HCT116 (cell line): ENCODE measurements around the gene CYGB. TPM values are rescaled to one million over a fixed set of nuclear protein-coding genes. Genes with fewer than 3 reads are reported as not detected.

Experiments
- ATAC-seq: fragments of 200-7000 bp; cut with Tn5 transposase; 2 replicates; pipeline ENCODE4 v1.9.1; 2020; ENCODE audit warnings: mild to moderate bottlenecking, moderate library complexity
- BruUV-seq: library from RNA; stranded (reverse); fragments of 400-500 nt; replicated peaks from 2 replicates; lab custom pipeline; 2021; lab: Mats Ljungman, UMichigan
- CTCF ChIA-PET: fragments of 300-600 bp; sonication (Branson Sonifier 250); formaldehyde crosslinking; loops from one replicate; lab custom pipeline; 2021; ENCODE audit warnings: antibody characterized with exemption; lab: Charles Lee
- POLR2A ChIA-PET: fragments of 300-600, 350-600 bp; sonication (Branson Sonifier 250); formaldehyde crosslinking; loops from one replicate; lab custom pipeline; 2021; ENCODE audit warnings: antibody characterized with exemption; lab: Charles Lee
- RAD21 ChIA-PET, 2 experiments: fragments of 300-600 bp; sonication (Branson Sonifier 250); formaldehyde crosslinking; loops; one replicate each; lab custom pipeline; 2023; ENCODE audit warnings: low total read pairs in 2 of 2; ENCODE audit not compliant: uncharacterized antibody in 2 of 2, unreplicated experiment in 2 of 2, low non-redundant PET in 1 of 2; lab: Charles Lee
- DNase-seq: peaks from one replicate; pipeline ENCODE4 v3.0.0-alpha.2; 2010; ENCODE audit warnings: low read depth, low spot score
- H2AFZ ChIP-seq: fragments of 200-600 bp; shearing (Covaris generic), sonication (generic); 2 replicates; pipeline ENCODE4 v1.6.1; 2017; ENCODE audit warnings: low read depth, mixed run types, mixed read lengths, antibody characterized with exemption, low read length; ENCODE audit not compliant: poor library complexity, severe bottlenecking
- H3K27ac ChIP-seq: 2 replicates; pipeline ENCODE4 v1.5.1; 2012; ENCODE audit warnings: low read depth, low read length
- H3K27me3 ChIP-seq: fragments of 200-600 bp; sonication (generic); 2 replicates; pipeline ENCODE4 v1.6.1; 2016; ENCODE audit warnings: mixed run types, low read length, mixed read lengths; ENCODE audit not compliant: insufficient read depth
- H3K36me3 ChIP-seq, 2 experiments: fragments of 200-500 bp in 1 of 2; fragments of 200-600 bp in 1 of 2; sonication (Bioruptor generic) in 1 of 2; sonication (generic) in 1 of 2; 2 replicates each; pipeline versions ENCODE4 v1.5.1 to v1.6.1; 2014 to 2016; ENCODE audit warnings: low read length in 2 of 2, inconsistent platforms in 1 of 2, mixed read lengths in 1 of 2, mixed run types in 1 of 2; ENCODE audit not compliant: insufficient read depth in 2 of 2, control insufficient read depth in 1 of 2
- H3K4me1 ChIP-seq, 2 experiments: fragments of 200-600 bp in 1 of 2; sonication (generic) in 1 of 2; 2 replicates each; pipeline versions ENCODE4 v1.5.1 to v1.6.1; 2012 to 2017; ENCODE audit warnings: low read length in 2 of 2, inconsistent platforms in 1 of 2, mild to moderate bottlenecking in 1 of 2, mixed read lengths in 1 of 2, mixed run types in 1 of 2, moderate library complexity in 1 of 2; ENCODE audit not compliant: insufficient read depth in 2 of 2, control insufficient read depth in 1 of 2
- H3K4me2 ChIP-seq: fragments of 200-600 bp; sonication (generic); 2 replicates; pipeline ENCODE4 v1.6.1; 2017; ENCODE audit warnings: mixed run types, low read length, mixed read lengths
- H3K4me3 ChIP-seq, 2 experiments: fragments of 200-600 bp in 1 of 2; sonication (generic) in 1 of 2; replicated peaks in 1 of 2; 2 replicates each; pipeline ENCODE4 v1.5.1; 2011 to 2016; ENCODE audit warnings: low read length in 2 of 2, control low read depth in 1 of 2, low read depth in 1 of 2, mild to moderate bottlenecking in 1 of 2, mixed read lengths in 1 of 2, mixed run types in 1 of 2
- H3K79me2 ChIP-seq: fragments of 200-600 bp; sonication (generic); 2 replicates; pipeline ENCODE4 v1.6.1; 2017; ENCODE audit warnings: mild to moderate bottlenecking, mixed run types, low read length, moderate library complexity, mixed read lengths; ENCODE audit not compliant: insufficient read depth
- H3K9ac ChIP-seq: fragments of 200-600 bp; sonication (generic); 2 replicates; pipeline ENCODE4 v1.6.1; 2016; ENCODE audit warnings: low read length, mixed read lengths
- H3K9me2 ChIP-seq: fragments of 200-600 bp; sonication (generic), shearing (Covaris generic); 2 replicates; pipeline ENCODE4 v1.6.1; 2017; ENCODE audit warnings: mixed run types, mild to moderate bottlenecking, moderate library complexity; ENCODE audit not compliant: insufficient read depth
- H3K9me3 ChIP-seq, 2 experiments: fragments of 200-500 bp in 1 of 2; fragments of 200-600 bp in 1 of 2; sonication (Bioruptor generic) in 1 of 2; sonication (generic) in 1 of 2; 2 replicates each; pipeline ENCODE4 v1.6.1; 2014 to 2017; ENCODE audit warnings: low read length in 2 of 2, mixed read lengths in 2 of 2, inconsistent platforms in 1 of 2, low read depth in 1 of 2, mild to moderate bottlenecking in 1 of 2, mixed run types in 1 of 2, moderate library complexity in 1 of 2; ENCODE audit not compliant: control insufficient read depth in 1 of 2, insufficient read depth in 1 of 2
- H4K20me1 ChIP-seq: fragments of 200-600 bp; sonication (generic), shearing (Covaris generic); 2 replicates; pipeline ENCODE4 v1.6.1; 2017; ENCODE audit warnings: mixed run types, mild to moderate bottlenecking, moderate library complexity; ENCODE audit not compliant: insufficient read depth
- JUND ChIP-seq: IDR thresholded peaks from 2 replicates; pipeline ENCODE4 v1.6.1; 2012
- MAX ChIP-seq: IDR thresholded peaks from 2 replicates; pipeline ENCODE4 v1.6.1; 2012
- POLR2A ChIP-seq: IDR thresholded peaks from 2 replicates; pipeline ENCODE4 v1.7.0; 2011; ENCODE audit warnings: borderline replicate concordance; ENCODE audit not compliant: insufficient read depth, insufficient read length; ENCODE audit errors: extremely low read depth
- POLR2AphosphoS5 ChIP-seq: IDR thresholded peaks from 2 replicates; pipeline ENCODE4 v1.6.1; 2011; ENCODE audit warnings: mild to moderate bottlenecking, low read depth, low read length, moderate library complexity
- ZNF274 ChIP-seq: fragments of 200-500 bp; sonication (Bioruptor generic); IDR thresholded peaks from 2 replicates; pipeline ENCODE4 v1.6.1; 2014; ENCODE audit warnings: mild to moderate bottlenecking, low read depth, low read length, inconsistent platforms
- intact Hi-C: fragments of 100-400 bp; cut with micrococcal nuclease; formaldehyde crosslinking; loops from 2 replicates; pipeline ENCODE4 v1.10.0; 2022
- total RNA-seq: library from RNA; stranded (reverse); gene quantifications from one replicate; pipeline ENCODE4 v1.2.1, GENCODE V29; 2021; ENCODE audit not compliant: unreplicated experiment

Gene CYGB
- total RNA-seq, 1 experiment from 2014 or later = 0.66 TPM

DNA sequence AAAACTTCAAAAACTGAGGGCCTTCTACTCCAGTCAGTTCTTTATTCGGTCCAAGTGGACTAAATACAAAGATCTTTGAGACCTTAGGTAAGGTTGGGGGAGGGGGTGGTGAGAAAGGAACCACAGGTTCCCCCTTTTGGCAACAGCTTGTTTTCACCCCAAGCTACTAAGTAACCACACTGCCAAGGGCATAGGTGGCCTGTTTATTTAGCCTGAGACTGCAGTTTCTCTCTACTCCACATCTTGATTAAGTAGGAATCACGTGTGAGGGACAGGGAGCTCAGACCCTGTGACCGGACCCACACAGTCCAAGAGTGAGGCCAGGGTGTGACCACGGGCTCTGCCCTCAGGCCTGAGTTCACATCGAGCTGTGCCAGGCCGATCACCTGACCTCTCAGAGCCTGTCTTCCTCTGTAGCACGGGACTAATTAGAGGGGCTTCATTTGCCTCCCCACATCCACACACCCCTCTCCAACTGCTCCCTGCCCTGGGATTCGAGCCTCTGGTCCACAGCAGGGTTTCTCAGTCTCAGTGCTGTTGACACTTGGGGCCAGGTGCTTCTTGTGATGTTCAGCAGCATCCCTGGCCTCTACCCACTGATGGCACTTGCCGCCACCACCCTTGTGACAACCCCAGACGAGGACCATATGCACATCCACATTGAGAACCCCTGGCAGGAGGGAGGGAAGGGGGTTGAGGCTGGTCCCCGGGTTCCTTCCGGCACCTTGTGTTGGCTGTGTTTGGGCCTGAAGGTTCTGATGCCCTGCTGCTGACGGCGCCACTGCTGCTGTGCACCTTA lies 30.3 kb upstream of the CYGB start:
- ATAC-seq (peak; percentile 18), DNase-seq (no peak)
- POLR2A ChIA-PET = interaction anchor here (1.4 to 3.7 kb wide), 6 partner anchors 10 to 57 kb away, joined by 5 to 26 read pairs (median 6); no protein-coding TSS in a partner anchor
- H3K27me3 ChIP-seq = no peaks in the 10 kb centered on the region
- CTCF ChIA-PET = interaction anchor here (1.0 to 2.6 kb wide), 4 partner anchors 10 to 114 kb away, joined by 3 to 11 read pairs (median 6); no protein-coding TSS in a partner anchor
- no peaks in the 10 kb centered on the region for H3K9me3 ChIP-seq
- intact Hi-C loops = no loop called here
- no peak overlapping the region for H2AFZ ChIP-seq
- peaks cover 28% of the 10 kb centered on the region; the same call in 1 of the 2 replicates for H4K20me1 ChIP-seq
- no peak overlapping the region for H3K4me3 ChIP-seq
- TF ChIP-seq POLR2A = no peak
- TF ChIP-seq ZNF274 = no peak
- peak; percentile 47 for TF ChIP-seq POLR2AphosphoS5
- TF ChIP-seq, all 23 proteins: peak for 1
- BruUV-seq = no TSS peak
- Histone ChIP-seq H3K27ac (no peak overlapping the region; the same call in 1 of the 2 replicates), H3K9me2 (no peaks in the 10 kb centered on the region), H3K4me1 (peaks cover 0 to 25% of the 10 kb centered on the region in 2 experiments; a peak in 1 of 4 replicates), H3K79me2 (peaks cover 21% of the 10 kb centered on the region), H3K4me2 (no peak overlapping the region), H3K36me3 (peaks cover 12 to 34% of the 10 kb centered on the region in 2 experiments; a peak in 3 of 4 replicates), H3K9ac (no peak overlapping the region)
- RAD21 ChIA-PET = interaction anchor here in 1 of 2 experiments (1.4 kb wide), 1 partner anchor 56 kb away, joined by 5 read pairs; no protein-coding TSS in a partner anchor

DNA sequence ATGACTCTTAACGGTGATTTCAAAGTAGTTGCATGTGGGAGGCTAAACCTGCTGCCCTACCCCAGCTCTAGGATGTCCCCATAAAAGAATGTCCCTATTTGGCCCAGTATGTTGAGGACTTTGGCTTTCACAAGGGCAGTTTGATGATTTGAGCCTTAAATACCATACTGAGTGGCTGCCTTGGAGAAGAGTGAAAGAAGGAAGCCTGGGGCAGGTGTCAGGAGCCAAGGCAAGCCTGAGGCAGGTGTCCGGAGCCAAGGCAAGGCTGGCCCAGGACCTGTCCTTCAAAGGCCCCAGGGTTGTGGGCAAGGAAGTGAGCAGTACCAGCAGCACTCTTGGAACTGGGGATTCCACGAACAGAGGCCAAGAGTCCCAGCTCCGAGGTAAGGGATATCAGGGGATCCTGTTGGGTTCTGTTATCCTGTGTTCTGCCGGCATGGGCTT lies 29.5 kb upstream of the CYGB start:
- H3K4me3 ChIP-seq = no peak overlapping the region
- H3K27me3 ChIP-seq = no peaks in the 10 kb centered on the region
- ChIA-PET POLR2A (interaction anchor here (0.7 to 3.7 kb wide), 8 partner anchors 10 to 105 kb away, joined by 3 to 26 read pairs (median 6); no protein-coding TSS in a partner anchor), RAD21 (interaction anchor here in 1 of 2 experiments (1.4 kb wide), 1 partner anchor 56 kb away, joined by 5 read pairs; no protein-coding TSS in a partner anchor), CTCF (interaction anchor here (1.1 to 2.6 kb wide), 5 partner anchors 9 to 115 kb away, joined by 3 to 11 read pairs (median 8); no protein-coding TSS in a partner anchor)
- H4K20me1 ChIP-seq = peaks cover 33% of the 10 kb centered on the region; the same call in 1 of the 2 replicates
- H3K79me2 ChIP-seq = peaks cover 30% of the 10 kb centered on the region
- ATAC-seq (peak; percentile 12), DNase-seq (no peak)
- no peak overlapping the region for H3K4me2 ChIP-seq
- H3K9ac ChIP-seq = no peak overlapping the region
- peak; percentile 50; the same call in 1 of the 2 replicates for TF ChIP-seq POLR2AphosphoS5
- no peak for TF ChIP-seq MAX
- TF ChIP-seq JUND = no peak
- peaks cover 16 to 40% of the 10 kb centered on the region in 2 experiments for H3K36me3 ChIP-seq
- no peaks in the 10 kb centered on the region for H3K9me3 ChIP-seq
- no peaks in the 10 kb centered on the region for H3K9me2 ChIP-seq
- intact Hi-C loops = no loop called here
- peak overlapping the region; percentile 38 for H3K27ac ChIP-seq
- BruUV-seq = no TSS peak
- H2AFZ ChIP-seq = no peak overlapping the region
- H3K4me1 ChIP-seq = peaks cover 0 to 26% of the 10 kb centered on the region in 2 experiments; a peak in 2 of 4 replicates
